ENCODE measurements around the gene MCOLN3. TPM values are rescaled to one million over a fixed set of nuclear protein-coding genes. Genes with fewer than 3 reads are reported as not detected.

The MCOLN3 gene
- total and polyA plus RNA-seq, 10 donors: 0.68 to 8.7 (median 2.0) TPM

DNA sequence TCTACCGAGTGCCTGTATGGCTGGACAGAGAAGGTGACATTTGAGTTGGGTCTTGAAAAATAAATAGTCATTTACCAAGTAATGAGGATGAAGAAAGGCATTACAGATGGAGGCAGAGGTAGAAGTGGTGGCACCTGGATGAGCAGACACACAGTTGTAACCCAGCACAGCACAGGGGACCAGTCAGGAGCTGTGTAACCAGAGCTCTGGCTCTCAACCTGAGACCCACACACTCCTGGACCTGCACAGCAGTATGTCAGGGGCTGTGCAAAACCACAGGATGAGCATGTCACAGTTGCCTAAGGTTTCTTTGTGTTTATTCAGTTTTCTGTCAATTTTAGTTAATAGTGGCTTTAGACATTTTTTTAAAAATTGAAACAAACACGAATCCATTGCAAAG, 11.3 kb upstream of the MCOLN3 start:
- Histone ChIP-seq H3K27ac (no peak overlapping the region), H3K36me3 (no peaks in the 10 kb centered on the region), H3K4me1 (peaks cover 0 to 14% (median 8%) of the 10 kb centered on the region in 6 donors), H3K4me3 (no peak overlapping the region), H3K9me3 (no peaks in the 10 kb centered on the region), H3K27me3 (replicated peaks in 1 of 7) (peaks cover 0 to 11% (median 0%) of the 10 kb centered on the region in 7 donors)
- 84 to 87% (median 85%) methylated on average over 2 of the region's 2 CpGs for WGBS, 5 donors
- no peak for DNase-seq
- intact Hi-C loops (cut with DNase I; ENCODE audit: low total_unique reads): no loop called here
- TF ChIP-seq, protein P1, sequence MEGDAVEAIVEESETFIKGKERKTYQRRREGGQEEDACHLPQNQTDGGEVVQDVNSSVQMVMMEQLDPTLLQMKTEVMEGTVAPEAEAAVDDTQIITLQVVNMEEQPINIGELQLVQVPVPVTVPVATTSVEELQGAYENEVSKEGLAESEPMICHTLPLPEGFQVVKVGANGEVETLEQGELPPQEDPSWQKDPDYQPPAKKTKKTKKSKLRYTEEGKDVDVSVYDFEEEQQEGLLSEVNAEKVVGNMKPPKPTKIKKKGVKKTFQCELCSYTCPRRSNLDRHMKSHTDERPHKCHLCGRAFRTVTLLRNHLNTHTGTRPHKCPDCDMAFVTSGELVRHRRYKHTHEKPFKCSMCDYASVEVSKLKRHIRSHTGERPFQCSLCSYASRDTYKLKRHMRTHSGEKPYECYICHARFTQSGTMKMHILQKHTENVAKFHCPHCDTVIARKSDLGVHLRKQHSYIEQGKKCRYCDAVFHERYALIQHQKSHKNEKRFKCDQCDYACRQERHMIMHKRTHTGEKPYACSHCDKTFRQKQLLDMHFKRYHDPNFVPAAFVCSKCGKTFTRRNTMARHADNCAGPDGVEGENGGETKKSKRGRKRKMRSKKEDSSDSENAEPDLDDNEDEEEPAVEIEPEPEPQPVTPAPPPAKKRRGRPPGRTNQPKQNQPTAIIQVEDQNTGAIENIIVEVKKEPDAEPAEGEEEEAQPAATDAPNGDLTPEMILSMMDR (IDR thresholded peaks at IDR 0.05 in 8 of 11, conservative IDR thresholded peaks at IDR 0.05 in 3 of 11): no peak
- TF ChIP-seq POLR2AphosphoS5 (IDR thresholded peaks at IDR 0.05) (no peak), POLR2A (IDR thresholded peaks at IDR 0.05) (no peak)

DNA sequence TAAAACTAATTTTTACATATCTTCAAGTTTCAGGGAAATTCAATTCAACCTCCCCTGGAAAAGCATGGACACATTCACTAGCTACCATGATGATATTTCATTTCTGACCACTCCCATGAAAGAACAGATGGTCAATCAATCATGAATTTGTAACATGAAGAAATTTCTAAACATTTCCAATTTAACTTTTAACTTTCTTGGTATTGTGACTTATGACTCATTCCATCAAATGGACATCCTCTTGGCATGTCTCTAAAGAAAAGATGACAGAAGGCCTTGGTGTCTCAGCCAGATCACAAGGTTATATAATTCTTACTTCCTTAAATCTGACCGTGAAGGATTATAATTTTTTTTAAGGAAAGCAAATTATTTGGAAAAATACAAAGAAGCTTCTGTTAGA, 10.5 kb upstream of the MCOLN3 start:
- no peak for DNase-seq
- Histone ChIP-seq H3K4me3 (no peak overlapping the region), H3K27me3 (replicated peaks in 1 of 7) (peaks cover 0 to 11% (median 0%) of the 10 kb centered on the region in 7 donors), H3K9me3 (no peaks in the 10 kb centered on the region), H3K36me3 (no peaks in the 10 kb centered on the region), H3K27ac (no peak overlapping the region), H3K4me1 (peaks cover 0 to 14% (median 8%) of the 10 kb centered on the region in 6 donors)
- WGBS, 5 donors: 39 to 54% (median 49%) methylated on average over 1 of the region's 1 CpG
- TF ChIP-seq POLR2AphosphoS5 (IDR thresholded peaks at IDR 0.05) (no peak), POLR2A (IDR thresholded peaks at IDR 0.05) (no peak)
- TF ChIP-seq, protein P1 (IDR thresholded peaks at IDR 0.05 in 8 of 11, conservative IDR thresholded peaks at IDR 0.05 in 3 of 11): no peak
- intact Hi-C loops (cut with DNase I; ENCODE audit: low total_unique reads): no loop called here

DNA sequence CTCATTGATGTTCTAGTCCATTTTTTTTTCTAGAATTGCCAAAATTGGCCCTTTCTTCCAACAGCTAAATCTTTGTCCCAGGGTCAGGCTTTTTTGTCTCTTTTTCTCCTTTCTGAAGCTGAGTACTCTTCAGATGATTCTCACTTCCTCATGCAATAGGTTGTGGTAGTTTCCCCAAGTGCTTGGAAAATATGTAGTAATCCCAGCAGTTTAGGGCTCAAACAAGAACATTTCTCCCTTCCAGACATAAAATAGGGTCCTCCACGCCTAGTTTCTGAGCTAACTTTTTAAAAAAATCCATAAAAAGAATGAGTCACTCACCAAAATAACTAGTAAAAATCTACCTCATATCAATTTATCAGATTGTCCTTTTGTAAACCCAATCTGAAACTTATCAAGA, 10.0 kb upstream of the MCOLN3 start:
- no peaks in the 10 kb centered on the region for H3K36me3 ChIP-seq
- no peak overlapping the region for H3K4me3 ChIP-seq
- no peaks in the 10 kb centered on the region for H3K9me3 ChIP-seq
- no peak overlapping the region for H3K27ac ChIP-seq
- H3K4me1 ChIP-seq: peaks cover 0 to 14% (median 8%) of the 10 kb centered on the region in 6 donors
- no peak for TF ChIP-seq POLR2A (IDR thresholded peaks at IDR 0.05)
- TF ChIP-seq, protein P1 (IDR thresholded peaks at IDR 0.05 in 8 of 11, conservative IDR thresholded peaks at IDR 0.05 in 3 of 11): no peak
- TF ChIP-seq POLR2AphosphoS5 (IDR thresholded peaks at IDR 0.05): no peak
- H3K27me3 ChIP-seq (replicated peaks in 1 of 7): peaks cover 0 to 11% (median 0%) of the 10 kb centered on the region in 7 donors
- intact Hi-C loops (cut with DNase I; ENCODE audit: low total_unique reads): no loop called here
- WGBS, 5 donors: 53 to 69% (median 66%) methylated on average over 1 of the region's 1 CpG
- DNase-seq: no peak

DNA sequence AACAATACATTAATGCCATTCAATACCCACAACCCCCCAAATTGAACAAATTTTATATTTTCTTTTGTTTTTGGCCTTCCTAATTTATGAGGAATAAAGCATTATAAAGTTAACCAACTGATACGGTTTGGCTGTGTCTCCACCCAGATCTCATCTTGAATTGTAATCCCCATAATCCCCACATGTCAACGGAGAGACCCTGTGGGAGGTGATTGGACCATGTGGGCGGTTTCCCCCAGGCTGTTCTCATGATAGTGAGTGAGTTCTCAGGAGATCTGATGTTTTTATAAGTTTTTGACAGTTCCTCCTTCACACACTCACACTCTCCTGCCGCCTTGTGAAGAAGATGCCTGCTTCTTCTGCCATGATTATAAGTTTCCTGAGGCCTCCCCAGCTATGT, 6.4 kb upstream of the MCOLN3 start:
- no peak for DNase-seq
- TF ChIP-seq POLR2AphosphoS5 (IDR thresholded peaks at IDR 0.05) (no peak), POLR2A (IDR thresholded peaks at IDR 0.05) (no peak)
- TF ChIP-seq, protein P1 (IDR thresholded peaks at IDR 0.05 in 8 of 11, conservative IDR thresholded peaks at IDR 0.05 in 3 of 11): no peak
- intact Hi-C loops (cut with DNase I; ENCODE audit: low total_unique reads): no loop called here
- Histone ChIP-seq H3K4me3 (no peak overlapping the region), H3K27ac (no peak overlapping the region), H3K4me1 (no peaks in the 10 kb centered on the region), H3K27me3 (replicated peaks in 1 of 7) (peaks cover 0 to 24% (median 5%) of the 10 kb centered on the region in 7 donors), H3K9me3 (no peaks in the 10 kb centered on the region), H3K36me3 (no peaks in the 10 kb centered on the region)
- 62 to 80% (median 75%) methylated on average over 4 of the region's 4 CpGs for WGBS, 5 donors

All from spleen (tissue), 11 donors.